Measurements from ENCODE around the gene CNP. TPM values are rescaled to one million over a fixed set of nuclear protein-coding genes. Genes with fewer than 3 reads are reported as not detected.

Gene CNP
- total and polyA plus RNA-seq, 2 donors (not counting 1 experiment from before 2014, with no cell fraction given) = 57.7 to 60.4 TPM

GRCh38 chr17:41932816-41933389, 33.7 kb upstream of the CNP start:
- no peak for DNase-seq (ENCODE audit: low read depth in 2 of 2)
- Histone ChIP-seq H3K27me3 (ENCODE audit: control insufficient read depth, insufficient read depth, low read length) (no peaks in the 10 kb centered on the region), H4K20me1 (ENCODE audit: control insufficient read depth, extremely low read depth, insufficient read depth, low read length) (no peaks in the 10 kb centered on the region), H3K27ac (ENCODE audit: insufficient read depth, low read length) (no peak overlapping the region), H3K9me3 (ENCODE audit: control insufficient read depth, insufficient read depth, low read depth, low read length) (no peaks in the 10 kb centered on the region), H3K4me2 (ENCODE audit: extremely low read depth, insufficient read depth, low read length) (no peak overlapping the region), H3K4me3 (replicated peaks in 1 of 4; ENCODE audit: control extremely low read depth in 1 of 4, insufficient read depth in 1 of 4, low read depth in 3 of 4, low read length in 4 of 4) (no peak overlapping the region), H3K9ac (ENCODE audit: insufficient read depth, low read length) (no peak overlapping the region), H3K36me3 (ENCODE audit: control insufficient read depth, insufficient read depth, low read length) (no peaks in the 10 kb centered on the region), H3K4me1 (ENCODE audit: control insufficient read depth, extremely low read depth, insufficient read depth, low read length) (peaks cover 6% of the 10 kb centered on the region), H2AFZ (ENCODE audit: low read length) (no peak overlapping the region), H3K79me2 (ENCODE audit: control insufficient read depth, insufficient read depth, low read length) (no peaks in the 10 kb centered on the region)
- TF ChIP-seq, protein P1, sequence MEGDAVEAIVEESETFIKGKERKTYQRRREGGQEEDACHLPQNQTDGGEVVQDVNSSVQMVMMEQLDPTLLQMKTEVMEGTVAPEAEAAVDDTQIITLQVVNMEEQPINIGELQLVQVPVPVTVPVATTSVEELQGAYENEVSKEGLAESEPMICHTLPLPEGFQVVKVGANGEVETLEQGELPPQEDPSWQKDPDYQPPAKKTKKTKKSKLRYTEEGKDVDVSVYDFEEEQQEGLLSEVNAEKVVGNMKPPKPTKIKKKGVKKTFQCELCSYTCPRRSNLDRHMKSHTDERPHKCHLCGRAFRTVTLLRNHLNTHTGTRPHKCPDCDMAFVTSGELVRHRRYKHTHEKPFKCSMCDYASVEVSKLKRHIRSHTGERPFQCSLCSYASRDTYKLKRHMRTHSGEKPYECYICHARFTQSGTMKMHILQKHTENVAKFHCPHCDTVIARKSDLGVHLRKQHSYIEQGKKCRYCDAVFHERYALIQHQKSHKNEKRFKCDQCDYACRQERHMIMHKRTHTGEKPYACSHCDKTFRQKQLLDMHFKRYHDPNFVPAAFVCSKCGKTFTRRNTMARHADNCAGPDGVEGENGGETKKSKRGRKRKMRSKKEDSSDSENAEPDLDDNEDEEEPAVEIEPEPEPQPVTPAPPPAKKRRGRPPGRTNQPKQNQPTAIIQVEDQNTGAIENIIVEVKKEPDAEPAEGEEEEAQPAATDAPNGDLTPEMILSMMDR (conservative IDR thresholded peaks at IDR 0.05 in 1 of 2, IDR thresholded peaks at IDR 0.05 in 1 of 2; ENCODE audit: low read depth in 1 of 2, low read length in 2 of 2) = no peak
- TF ChIP-seq EZH2 (IDR thresholded peaks at IDR 0.05; ENCODE audit: low read length, missing control alignments) = no peak

GRCh38 chr17:41935641-41936040, 31.0 kb upstream of the CNP start:
- H3K9me3 ChIP-seq (ENCODE audit: control insufficient read depth, insufficient read depth, low read depth, low read length) = no peaks in the 10 kb centered on the region
- H4K20me1 ChIP-seq (ENCODE audit: control insufficient read depth, extremely low read depth, insufficient read depth, low read length) = no peaks in the 10 kb centered on the region
- DNase-seq (ENCODE audit: low read depth in 2 of 2) = no peak
- no peak overlapping the region for H2AFZ ChIP-seq (ENCODE audit: low read length)
- no peak overlapping the region for H3K27ac ChIP-seq (ENCODE audit: insufficient read depth, low read length)
- H3K36me3 ChIP-seq (ENCODE audit: control insufficient read depth, insufficient read depth, low read length) = no peaks in the 10 kb centered on the region
- no peaks in the 10 kb centered on the region for H3K79me2 ChIP-seq (ENCODE audit: control insufficient read depth, insufficient read depth, low read length)
- no peaks in the 10 kb centered on the region for H3K27me3 ChIP-seq (ENCODE audit: control insufficient read depth, insufficient read depth, low read length)
- no peak overlapping the region for H3K9ac ChIP-seq (ENCODE audit: insufficient read depth, low read length)
- no peak overlapping the region for H3K4me3 ChIP-seq (replicated peaks in 1 of 4; ENCODE audit: control extremely low read depth in 1 of 4, insufficient read depth in 1 of 4, low read depth in 3 of 4, low read length in 4 of 4)
- H3K4me1 ChIP-seq (ENCODE audit: control insufficient read depth, extremely low read depth, insufficient read depth, low read length) = peaks cover 2% of the 10 kb centered on the region
- TF ChIP-seq, protein P1 (conservative IDR thresholded peaks at IDR 0.05 in 1 of 2, IDR thresholded peaks at IDR 0.05 in 1 of 2; ENCODE audit: low read depth in 1 of 2, low read length in 2 of 2) = no peak
- no peak for TF ChIP-seq EZH2 (IDR thresholded peaks at IDR 0.05; ENCODE audit: low read length, missing control alignments)
- no peak overlapping the region for H3K4me2 ChIP-seq (ENCODE audit: extremely low read depth, insufficient read depth, low read length)

DNA sequence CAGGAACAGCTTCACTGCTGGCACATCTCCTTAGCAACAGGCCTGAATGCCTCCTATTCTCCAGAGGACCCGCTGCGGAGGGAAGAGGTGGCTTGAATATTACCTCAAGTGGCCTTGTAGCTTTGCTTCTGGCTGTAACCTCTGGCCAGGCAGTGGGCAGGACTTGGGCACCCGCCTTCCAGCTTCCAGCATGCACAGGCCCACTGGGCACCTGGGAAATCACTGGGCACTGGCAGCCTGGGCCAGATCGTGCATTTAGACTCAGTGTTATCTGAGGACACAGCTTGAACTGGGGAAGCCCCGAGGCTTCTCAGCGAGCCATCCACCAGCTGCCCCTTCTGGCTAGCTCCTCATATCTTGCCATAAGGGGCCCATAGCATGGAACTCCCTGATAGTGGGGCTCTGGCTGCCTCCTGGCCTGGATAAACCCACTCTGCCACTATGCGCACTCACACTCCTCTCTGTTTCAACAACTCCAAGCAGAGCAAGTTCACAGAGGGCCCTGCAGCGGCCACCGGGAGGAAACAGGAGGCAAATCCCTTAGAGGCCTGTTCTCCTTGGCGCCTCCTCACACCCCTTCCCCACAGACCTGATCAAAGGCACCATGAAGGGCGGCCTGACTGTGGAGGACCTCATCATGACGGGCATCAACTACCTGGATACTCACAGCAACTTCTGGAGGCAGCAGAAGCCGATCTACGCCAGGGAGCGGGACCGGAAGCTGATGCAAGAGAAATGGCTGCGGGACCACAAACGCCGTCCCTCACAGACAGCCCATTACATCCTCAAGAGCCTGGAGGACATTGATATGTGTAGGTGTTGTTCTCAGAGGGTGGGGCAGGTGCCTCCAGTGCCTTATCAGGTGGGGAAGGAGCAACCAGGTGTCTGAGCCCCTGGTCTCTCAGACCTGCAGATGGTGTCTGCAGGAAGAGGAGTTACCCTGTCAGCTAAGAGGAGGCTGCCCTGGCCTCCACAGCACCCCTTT, 28.3 kb upstream of the CNP start:
- Histone ChIP-seq H3K27ac (ENCODE audit: insufficient read depth, low read length) (no peak overlapping the region), H2AFZ (ENCODE audit: low read length) (no peak overlapping the region), H3K79me2 (ENCODE audit: control insufficient read depth, insufficient read depth, low read length) (no peaks in the 10 kb centered on the region), H4K20me1 (ENCODE audit: control insufficient read depth, extremely low read depth, insufficient read depth, low read length) (no peaks in the 10 kb centered on the region), H3K36me3 (ENCODE audit: control insufficient read depth, insufficient read depth, low read length) (no peaks in the 10 kb centered on the region), H3K4me1 (ENCODE audit: control insufficient read depth, extremely low read depth, insufficient read depth, low read length) (no peaks in the 10 kb centered on the region), H3K9ac (ENCODE audit: insufficient read depth, low read length) (no peak overlapping the region), H3K27me3 (ENCODE audit: control insufficient read depth, insufficient read depth, low read length) (no peaks in the 10 kb centered on the region), H3K9me3 (ENCODE audit: control insufficient read depth, insufficient read depth, low read depth, low read length) (no peaks in the 10 kb centered on the region), H3K4me2 (ENCODE audit: extremely low read depth, insufficient read depth, low read length) (no peak overlapping the region), H3K4me3 (replicated peaks in 1 of 4; ENCODE audit: control extremely low read depth in 1 of 4, insufficient read depth in 1 of 4, low read depth in 3 of 4, low read length in 4 of 4) (no peak overlapping the region)
- no peak for DNase-seq (ENCODE audit: low read depth in 2 of 2)
- TF ChIP-seq, protein P1 (conservative IDR thresholded peaks at IDR 0.05 in 1 of 2, IDR thresholded peaks at IDR 0.05 in 1 of 2; ENCODE audit: low read depth in 1 of 2, low read length in 2 of 2) = no peak
- TF ChIP-seq EZH2 (IDR thresholded peaks at IDR 0.05; ENCODE audit: low read length, missing control alignments) = no peak

Data from fibroblast of lung (primary cell).